Endothelial cell of umbilical vein (primary cell): Measurements from ENCODE around the gene DNAJC17. TPM values are rescaled to one million over a fixed set of nuclear protein-coding genes. Genes with fewer than 3 reads are reported as not detected.

ENCODE experiments used
- BruUV-seq: library from RNA; stranded (reverse); fragments of 400-500 nt; replicated peaks from 2 replicates; lab custom pipeline; 2021; lab: Mats Ljungman, UMichigan
- CTCF ChIA-PET: fragments of 300-600, 350-600 bp; sonication (Branson Sonifier 250); formaldehyde crosslinking; loops from one replicate; lab custom pipeline; 2021; ENCODE audit warnings: antibody characterized with exemption, inconsistent platforms; lab: Charles Lee
- POLR2A ChIA-PET: fragments of 300-600, 350-600 bp; sonication (Branson Sonifier 250); formaldehyde crosslinking; loops from one replicate; lab custom pipeline; 2021; ENCODE audit warnings: antibody characterized with exemption, inconsistent platforms; lab: Charles Lee
- DNase-seq: peaks from one replicate; pipeline ENCODE4 v3.0.0-alpha.2; 2011; ENCODE audit warnings: low read depth, low spot score
- FAIRE-seq: peaks from 2 replicates; lab custom pipeline; 2011; peaks lifted over from hg19 to GRCh38; lab: Jason Lieb, UNC
- H2AFZ ChIP-seq: 2 replicates; pipeline ENCODE4 v1.6.0; 2012; ENCODE audit warnings: low read depth, low read length, control low read depth, inconsistent platforms
- H3K27ac ChIP-seq: 2 replicates; pipeline ENCODE4 v1.5.1; 2011; ENCODE audit warnings: low read depth, mild to moderate bottlenecking, control low read depth, low read length, moderate library complexity; ENCODE audit not compliant: insufficient read depth
- H3K27me3 ChIP-seq, 2 experiments: 2 replicates each; pipeline versions ENCODE4 v1.6.0 to v1.6.1; 2011; ENCODE audit warnings: low read length in 2 of 2, mixed read lengths in 1 of 2; ENCODE audit not compliant: control insufficient read depth in 2 of 2, insufficient read depth in 2 of 2
- H3K36me3 ChIP-seq, 2 experiments: 2 replicates in 1 of 2; 3 replicates in 1 of 2; pipeline ENCODE4 v1.5.1; 2011; ENCODE audit warnings: low read length in 2 of 2, mild to moderate bottlenecking in 1 of 2, moderate library complexity in 1 of 2; ENCODE audit not compliant: control insufficient read depth in 2 of 2, insufficient read depth in 2 of 2; ENCODE audit errors: extremely low read depth in 1 of 2
- H3K4me1 ChIP-seq: 3 replicates; pipeline ENCODE4 v1.5.1; 2011; ENCODE audit warnings: mild to moderate bottlenecking, low read length; ENCODE audit not compliant: control insufficient read depth, insufficient read depth; ENCODE audit errors: extremely low read depth
- H3K4me2 ChIP-seq: 2 replicates; pipeline ENCODE4 v1.6.1; 2011; ENCODE audit warnings: low read length, control low read depth, mixed read lengths; ENCODE audit not compliant: insufficient read depth
- H3K4me3 ChIP-seq, 3 experiments: fragments of 200-600 bp in 1 of 3; sonication (generic), shearing (Covaris generic) in 1 of 3; replicated peaks in 1 of 3; 2 replicates each; pipeline ENCODE4 v1.5.1; 2011 to 2016; ENCODE audit warnings: control low read depth in 3 of 3, low read length in 3 of 3, mild to moderate bottlenecking in 2 of 3, inconsistent platforms in 1 of 3, low read depth in 1 of 3, moderate library complexity in 1 of 3; ENCODE audit not compliant: insufficient read depth in 1 of 3
- H3K79me2 ChIP-seq: 2 replicates; pipeline ENCODE4 v1.6.0; 2012; ENCODE audit warnings: low read length, inconsistent platforms; ENCODE audit not compliant: control insufficient read depth, insufficient read depth
- H3K9ac ChIP-seq: replicated peaks from 2 replicates; pipeline ENCODE3; 2011; ENCODE audit warnings: low read length, control low read depth; ENCODE audit not compliant: insufficient read depth; ENCODE audit errors: extremely low read depth
- H3K9me1 ChIP-seq: replicated peaks from 3 replicates; pipeline ENCODE4 v1.6.0; 2011; ENCODE audit warnings: mild to moderate bottlenecking, low read length; ENCODE audit not compliant: control insufficient read depth, insufficient read depth; ENCODE audit errors: extremely low read depth
- H3K9me3 ChIP-seq: replicated peaks from 2 replicates; pipeline ENCODE4 v1.5.1; 2012; ENCODE audit warnings: low read length, inconsistent platforms; ENCODE audit not compliant: control insufficient read depth, insufficient read depth
- H4K20me1 ChIP-seq: replicated peaks from 2 replicates; pipeline ENCODE3; 2011; ENCODE audit warnings: mild to moderate bottlenecking, low read length; ENCODE audit not compliant: control insufficient read depth, insufficient read depth; ENCODE audit errors: extremely low read depth
- EZH2 ChIP-seq: IDR thresholded peaks from 2 replicates; pipeline ENCODE4 v1.6.1; 2012; ENCODE audit warnings: borderline replicate concordance, low read depth, mild to moderate bottlenecking, moderate library complexity, low read length, inconsistent platforms; ENCODE audit not compliant: severe bottlenecking
- GATA2 ChIP-seq: IDR thresholded peaks from 2 replicates; pipeline ENCODE4 v1.7.0; 2011; ENCODE audit warnings: low read depth, mild to moderate bottlenecking, moderate library complexity, mixed read lengths, low read length; ENCODE audit not compliant: insufficient read length, insufficient read depth
- JUN ChIP-seq: IDR thresholded peaks from 2 replicates; pipeline ENCODE4 v1.6.1; 2011; ENCODE audit warnings: borderline replicate concordance, low read depth; ENCODE audit not compliant: insufficient read length, insufficient read depth
- POLR2A ChIP-seq: IDR thresholded peaks from 2 replicates; pipeline ENCODE4 v1.6.1; 2012; ENCODE audit warnings: low read depth, mild to moderate bottlenecking, control low read depth, low read length
- POLR2AphosphoS5 ChIP-seq: IDR thresholded peaks from 2 replicates; pipeline ENCODE4 v1.6.1; 2012; ENCODE audit warnings: low read depth, mild to moderate bottlenecking, control low read depth, low read length, moderate library complexity; ENCODE audit not compliant: insufficient read depth
- dilution Hi-C: fragments of 300-500 bp; cut with MboI; formaldehyde crosslinking; loops from one replicate; pipeline ENCODE4 v1.15.0; 2019; ENCODE audit warnings: low sequenced_read_pairs; ENCODE audit not compliant: extremely low pct_ligation_motif_present
- intact Hi-C: fragments of 100-400 bp; cut with micrococcal nuclease; formaldehyde crosslinking; loops from one replicate; pipeline ENCODE4 v1.10.0; 2022
- polyA plus RNA-seq, 4 experiments: library from polyadenylated mRNA; depleted of rRNA in 3 of 4; stranded (reverse) in 3 of 4; unstranded in 1 of 4; fragments of >200 nt; gene quantifications; 2 replicates each; pipeline versions ENCODE4 v1.2.1 to v1.2.3, GENCODE V29; 2011 to 2012; ENCODE audit warnings: missing spikeins in 1 of 4
- total RNA-seq: library from RNA; stranded (reverse); gene quantifications from 2 replicates; pipeline ENCODE4 v1.2.3, GENCODE V29; 2021
- TF ChIP-seq, protein P1 (sequence below): IDR thresholded peaks from 2 replicates; pipeline ENCODE4 v1.6.1; 2011; ENCODE audit not compliant: insufficient read depth, insufficient read length
- TF ChIP-seq, protein P2 (sequence below), 2 donors: IDR thresholded peaks; 1 replicate in 1 of 2; 2 replicates in 1 of 2; pipeline ENCODE4 v1.5.1; 2011; ENCODE audit warnings: low read length in 2 of 2, mild to moderate bottlenecking in 2 of 2, moderate library complexity in 2 of 2, control low read depth in 1 of 2, inconsistent platforms in 1 of 2, low read depth in 1 of 2; ENCODE audit not compliant: insufficient read depth in 1 of 2; ENCODE audit errors: extremely low read depth in 1 of 2

The DNAJC17 gene
- total and polyA plus RNA-seq, 2 donors (not counting 3 experiments of a cell fraction or from before 2014, with no cell fraction given), result 30.7 to 46.4 TPM

DNA sequence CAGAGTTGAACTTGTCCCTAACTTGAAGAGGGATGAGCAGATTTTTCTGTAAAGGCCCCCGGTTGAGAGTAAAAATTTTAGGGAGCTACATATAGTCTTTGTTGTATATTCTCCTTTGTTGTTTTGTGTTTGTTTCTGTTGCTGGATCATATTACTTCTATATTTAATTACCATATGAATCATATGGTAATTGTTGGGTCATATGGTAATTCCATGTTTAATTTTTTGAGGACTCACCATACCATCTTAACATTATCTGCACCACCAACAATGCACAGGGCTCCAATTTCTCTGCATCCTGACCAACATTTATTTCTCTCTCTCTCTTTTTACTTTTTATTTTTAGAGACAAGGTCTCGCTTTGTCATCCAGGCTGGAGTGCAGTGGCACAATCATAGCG, 7.8 kb downstream of the DNAJC17 start:
- no peak for DNase-seq
- Histone ChIP-seq H3K79me2 (peaks cover 33% of the 10 kb centered on the region), H3K27ac (no peak overlapping the region), H3K27me3 (no peaks in the 10 kb centered on the region), H3K4me2 (no peak overlapping the region), H3K9ac (no peak overlapping the region), H3K9me1 (no peaks in the 10 kb centered on the region), H3K36me3 (peaks cover 0 to 2% of the 10 kb centered on the region in 2 experiments), H3K4me1 (peaks cover 25% of the 10 kb centered on the region), H4K20me1 (no peaks in the 10 kb centered on the region), H2AFZ (no peak overlapping the region), H3K9me3 (no peaks in the 10 kb centered on the region), H3K4me3 (no peak overlapping the region)
- BruUV-seq, result no TSS peak
- dilution Hi-C loops (no loop called here), intact Hi-C loops (no loop called here)
- CTCF ChIA-PET, result no interaction called here
- POLR2A ChIA-PET, result no interaction called here
- no peak for TF ChIP-seq POLR2A
- TF ChIP-seq, protein P1, sequence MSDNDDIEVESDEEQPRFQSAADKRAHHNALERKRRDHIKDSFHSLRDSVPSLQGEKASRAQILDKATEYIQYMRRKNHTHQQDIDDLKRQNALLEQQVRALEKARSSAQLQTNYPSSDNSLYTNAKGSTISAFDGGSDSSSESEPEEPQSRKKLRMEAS, result no peak
- TF ChIP-seq GATA2, result no peak
- TF ChIP-seq EZH2, result no peak
- TF ChIP-seq POLR2AphosphoS5, result no peak
- no peak for FAIRE-seq

DNA sequence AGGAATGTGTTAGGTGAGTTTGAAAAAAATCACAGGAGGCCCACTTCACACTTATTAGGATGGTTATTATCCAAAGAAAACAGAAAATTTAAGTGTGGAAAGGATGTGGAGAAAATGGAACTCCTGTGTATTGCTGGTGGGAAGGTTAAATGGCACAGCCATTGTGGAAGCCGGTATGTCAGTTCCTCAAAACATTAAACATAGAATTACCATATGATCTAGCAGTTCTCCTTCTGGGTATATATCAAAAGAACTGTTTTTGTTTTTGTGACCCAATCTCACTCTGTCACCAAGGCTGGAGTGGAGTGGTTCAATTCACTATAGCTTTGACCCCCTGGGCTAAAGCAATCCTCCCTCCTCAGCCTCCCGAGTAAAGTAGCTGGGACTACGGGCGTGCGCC, 10.8 kb downstream of the DNAJC17 start:
- no peak overlapping the region for H2AFZ ChIP-seq
- H3K4me2 ChIP-seq, result peak overlapping the region; percentile 28
- H3K27ac ChIP-seq, result peak overlapping the region; percentile 78
- no peak for TF ChIP-seq JUN
- TF ChIP-seq, protein P2, sequence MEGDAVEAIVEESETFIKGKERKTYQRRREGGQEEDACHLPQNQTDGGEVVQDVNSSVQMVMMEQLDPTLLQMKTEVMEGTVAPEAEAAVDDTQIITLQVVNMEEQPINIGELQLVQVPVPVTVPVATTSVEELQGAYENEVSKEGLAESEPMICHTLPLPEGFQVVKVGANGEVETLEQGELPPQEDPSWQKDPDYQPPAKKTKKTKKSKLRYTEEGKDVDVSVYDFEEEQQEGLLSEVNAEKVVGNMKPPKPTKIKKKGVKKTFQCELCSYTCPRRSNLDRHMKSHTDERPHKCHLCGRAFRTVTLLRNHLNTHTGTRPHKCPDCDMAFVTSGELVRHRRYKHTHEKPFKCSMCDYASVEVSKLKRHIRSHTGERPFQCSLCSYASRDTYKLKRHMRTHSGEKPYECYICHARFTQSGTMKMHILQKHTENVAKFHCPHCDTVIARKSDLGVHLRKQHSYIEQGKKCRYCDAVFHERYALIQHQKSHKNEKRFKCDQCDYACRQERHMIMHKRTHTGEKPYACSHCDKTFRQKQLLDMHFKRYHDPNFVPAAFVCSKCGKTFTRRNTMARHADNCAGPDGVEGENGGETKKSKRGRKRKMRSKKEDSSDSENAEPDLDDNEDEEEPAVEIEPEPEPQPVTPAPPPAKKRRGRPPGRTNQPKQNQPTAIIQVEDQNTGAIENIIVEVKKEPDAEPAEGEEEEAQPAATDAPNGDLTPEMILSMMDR (IDR thresholded peaks at IDR 0.05; ENCODE audit: extremely low read depth in 1 of 2, insufficient read depth in 1 of 2, low read depth in 1 of 2, low read length in 2 of 2), result no peak
- H3K27me3 ChIP-seq, result no peaks in the 10 kb centered on the region
- H4K20me1 ChIP-seq, result no peaks in the 10 kb centered on the region
- intact Hi-C loops (loop anchor here (1.0 kb wide), 1 partner anchor 11 kb away; the partner anchor contains the start of genes DNAJC17 and ZFYVE19), dilution Hi-C loops (no loop called here)
- H3K79me2 ChIP-seq, result peaks cover 29% of the 10 kb centered on the region
- FAIRE-seq (no peak), DNase-seq (no peak)
- H3K9ac ChIP-seq, result no peak overlapping the region
- ChIA-PET POLR2A (no interaction called here), CTCF (interaction anchor here (0.6 to 1.5 kb wide), 4 partner anchors 14 to 98 kb away, joined by 3 to 7 read pairs (median 3); partner anchors contain the start of gene VPS18)
- no peak overlapping the region for H3K4me3 ChIP-seq
- H3K9me1 ChIP-seq, result no peaks in the 10 kb centered on the region
- no TSS peak for BruUV-seq
- no peaks in the 10 kb centered on the region for H3K9me3 ChIP-seq
- H3K36me3 ChIP-seq, result no peaks in the 10 kb centered on the region
- H3K4me1 ChIP-seq, result peaks cover 43% of the 10 kb centered on the region
